Kidney (tissue), 14 donors: Measurements from ENCODE around the gene CUL7. TPM values are rescaled to one million over a fixed set of nuclear protein-coding genes. Genes with fewer than 3 reads are reported as not detected.

ENCODE experiments used
- DNase-seq, 5 donors: peaks; one replicate each; pipeline ENCODE4 v3.0.0-alpha.2; 2013 to 2020
- FAIRE-seq: peaks from 2 replicates; lab custom pipeline; 2012; peaks lifted over from hg19 to GRCh38; lab: Jason Lieb, UNC
- H3K27ac ChIP-seq, 2 donors: one replicate each; pipeline ENCODE4 v1.7.0; 2013; ENCODE audit warnings: low read depth in 2 of 2, low read length in 2 of 2, inconsistent platforms in 1 of 2
- H3K27me3 ChIP-seq: one replicate; pipeline ENCODE4 v1.7.1; 2013; ENCODE audit warnings: low read length, inconsistent platforms; ENCODE audit not compliant: control insufficient read depth, insufficient read depth
- H3K36me3 ChIP-seq, 3 donors: one replicate each; pipeline versions ENCODE4 v1.7.0 to v1.7.1; 2013; ENCODE audit warnings: low read length in 3 of 3, control low read depth in 1 of 3, inconsistent platforms in 1 of 3; ENCODE audit not compliant: insufficient read depth in 3 of 3, control insufficient read depth in 2 of 3
- H3K4me1 ChIP-seq, 3 donors: one replicate each; pipeline versions ENCODE4 v1.7.0 to v1.7.1; 2013; ENCODE audit warnings: low read length in 3 of 3, inconsistent platforms in 1 of 3, low read depth in 1 of 3; ENCODE audit not compliant: control insufficient read depth in 2 of 3, insufficient read depth in 2 of 3
- H3K4me3 ChIP-seq, 3 donors: one replicate each; pipeline versions ENCODE4 v1.7.0 to v1.8.1; 2013; ENCODE audit warnings: low read length in 3 of 3, control low read depth in 1 of 3, inconsistent platforms in 1 of 3
- H3K9ac ChIP-seq, 3 donors: one replicate each; pipeline versions ENCODE4 v1.7.0 to v1.7.1; 2013; ENCODE audit warnings: low read length in 3 of 3, control low read depth in 1 of 3, inconsistent platforms in 1 of 3
- H3K9me3 ChIP-seq, 3 donors: one replicate each; pipeline versions ENCODE4 v1.7.0 to v1.7.1; 2013; ENCODE audit warnings: low read length in 3 of 3, control low read depth in 1 of 3, inconsistent platforms in 1 of 3; ENCODE audit not compliant: control insufficient read depth in 2 of 3, insufficient read depth in 1 of 3
- CTCF ChIP-seq: IDR thresholded peaks from 3 replicates; pipeline ENCODE4 v1.5.1; 2012; ENCODE audit warnings: mild to moderate bottlenecking, moderate library complexity, borderline replicate concordance; ENCODE audit not compliant: insufficient read depth; ENCODE audit errors: extremely low read depth
- intact Hi-C: fragments of 100-400 bp; cut with DNase I; formaldehyde crosslinking; loops from one replicate; pipeline ENCODE4 v1.11.1; 2022
- polyA plus RNA-seq: library from polyadenylated mRNA; stranded (reverse); fragments of 350-450 nt; fragmentation: Illumina TruSeq; extraction: RNeasy Lipid Tissue Mini Kit (QIAGEN cat#74804); gene quantifications from one replicate; pipeline ENCODE4 v1.2.3, GENCODE V29; 2014; ENCODE audit warnings: low read depth, low replicate concordance; ENCODE audit not compliant: insufficient read depth
- total RNA-seq: library from RNA; stranded (reverse); fragmentation: NEBNext Ultra II Directional; extraction: Animal tissue kit (Norgen Biotek cat#: 25700); gene quantifications from one replicate; pipeline ENCODE4 v1.2.1, GENCODE V29; 2021
- donor health status: control.
- donor health status: control.
- donor health status: control.
- donor health status: control.
- donor health status: control.
- donor health status: DM: yes; HTN: yes; CAD: no.
- donor health status: Normal renal cell carcinoma (clear cell type).

CUL7 gene
- total and polyA plus RNA-seq, 2 donors from 2014 or later, result 10.1 to 24.5 TPM

- Histone ChIP-seq H3K9me3 (no peaks in the 10 kb centered on the region), H3K4me1 (peaks cover 0 to 6% (median 0%) of the 10 kb centered on the region in 3 donors), H3K27me3 (no peaks in the 10 kb centered on the region), H3K4me3 (peak within 1 kb of the TSS; percentile 64 to 73 (median 65)), H3K36me3 (peaks cover 0 to 8% (median 8%) of the 10 kb centered on the region in 3 donors), H3K27ac (peak within 1 kb of the TSS; percentile 4 to 28), H3K9ac (peak within 1 kb of the TSS; percentile 32 to 64 (median 61))
- peak; percentile 90 to 96 (median 94) for DNase-seq
- TF ChIP-seq CTCF, result no peak
- no peak for FAIRE-seq
- intact Hi-C loops, result no loop called here
Observed at GRCh38 chr6:43075670-43076463, 22.2 kb upstream of the CUL7 start, which contains the start of gene PTK7. TSS of gene PTK7 (plus strand) at chr6:43076314. CDS start at chr6:43076489, 175 bp downstream.

GRCh38 chr6:43074847-43075669 is 21.4 kb upstream of the CUL7 start:
- no peaks in the 10 kb centered on the region for H3K9me3 ChIP-seq
- peaks cover 0 to 6% (median 0%) of the 10 kb centered on the region in 3 donors for H3K4me1 ChIP-seq
- H3K4me3 ChIP-seq, result no peak overlapping the region
- no peaks in the 10 kb centered on the region for H3K27me3 ChIP-seq
- peaks cover 0 to 13% (median 12%) of the 10 kb centered on the region in 3 donors for H3K36me3 ChIP-seq
- peak; percentile 82 to 97 (median 89) for DNase-seq
- intact Hi-C loops, result no loop called here
- TF ChIP-seq CTCF, result no peak
- FAIRE-seq, result no peak
- no peak overlapping the region for H3K9ac ChIP-seq
- H3K27ac ChIP-seq, result no peak overlapping the region

GRCh38 chr6:43070028-43070632 is 16.5 kb upstream of the CUL7 start:
- DNase-seq (peak in 3 of 5 donors; percentile 56 to 89 (median 75)), FAIRE-seq (no peak)
- intact Hi-C loops, result no loop called here
- no peaks in the 10 kb centered on the region for H3K4me1 ChIP-seq
- H3K9me3 ChIP-seq, result no peaks in the 10 kb centered on the region
- no peak overlapping the region for H3K27ac ChIP-seq
- H3K36me3 ChIP-seq, result peaks cover 0 to 30% (median 27%) of the 10 kb centered on the region in 3 donors
- no peak overlapping the region for H3K4me3 ChIP-seq
- peak; percentile 20 for TF ChIP-seq CTCF
- no peaks in the 10 kb centered on the region for H3K27me3 ChIP-seq
- no peak overlapping the region for H3K9ac ChIP-seq
